Panc1 (cell line): ENCODE results near the gene ZNF322. TPM values are rescaled to one million over a fixed set of nuclear protein-coding genes. Genes with fewer than 3 reads are reported as not detected.

Experiments
- ATAC-seq: fragments of 200-7000 bp; cut with Tn5 transposase; 2 replicates; pipeline ENCODE4 v1.9.1; 2020; ENCODE audit warnings: mild to moderate bottlenecking, moderate library complexity
- BruUV-seq: library from RNA; stranded (reverse); fragments of 400-500 nt; replicated peaks from 2 replicates; lab custom pipeline; 2021; lab: Mats Ljungman, UMichigan
- CTCF ChIA-PET: fragments of 300-600 bp; sonication (Branson Sonifier 250); formaldehyde crosslinking; loops from one replicate; lab custom pipeline; 2022; ENCODE audit warnings: antibody characterized with exemption; lab: Charles Lee
- POLR2A ChIA-PET: fragments of 300-600 bp; sonication (Branson Sonifier 250); formaldehyde crosslinking; loops from one replicate; lab custom pipeline; 2022; ENCODE audit warnings: antibody characterized with exemption; lab: Charles Lee
- DNase-seq: peaks from one replicate; pipeline ENCODE4 v3.0.0-alpha.2; 2010; ENCODE audit warnings: low read depth, low spot score
- H3K27ac ChIP-seq: 2 replicates; pipeline ENCODE4 v1.5.1; 2011; ENCODE audit warnings: mild to moderate bottlenecking, low read length, inconsistent platforms
- H3K27me3 ChIP-seq: fragments of 200-500 bp; sonication (Bioruptor generic); 2 replicates; pipeline ENCODE4 v1.6.0; 2014; ENCODE audit warnings: low read length, inconsistent platforms; ENCODE audit not compliant: control insufficient read depth, insufficient read depth
- H3K36me3 ChIP-seq: fragments of 200-500 bp; sonication (Bioruptor generic); 2 replicates; pipeline ENCODE4 v1.5.1; 2014; ENCODE audit warnings: inconsistent platforms, mild to moderate bottlenecking, low read length, moderate library complexity; ENCODE audit not compliant: control insufficient read depth, insufficient read depth
- H3K4me1 ChIP-seq: 2 replicates; pipeline ENCODE4 v1.5.1; 2011; ENCODE audit warnings: inconsistent platforms, mild to moderate bottlenecking, low read length, moderate library complexity; ENCODE audit not compliant: control insufficient read depth, insufficient read depth
- H3K4me3 ChIP-seq, 2 experiments: 2 replicates each; pipeline ENCODE4 v1.5.1; 2011 to 2012; ENCODE audit warnings: low read depth in 2 of 2, low read length in 2 of 2, mild to moderate bottlenecking in 2 of 2, inconsistent platforms in 1 of 2, moderate library complexity in 1 of 2
- H3K9me3 ChIP-seq: fragments of 200-500 bp; sonication (Bioruptor generic); 2 replicates; pipeline ENCODE4 v1.5.1; 2014; ENCODE audit warnings: low read depth, mild to moderate bottlenecking, inconsistent platforms, low read length, moderate library complexity; ENCODE audit not compliant: control insufficient read depth, insufficient read depth
- CTCF ChIP-seq: fragments of 450-650 bp; IDR thresholded peaks from 2 replicates; pipeline ENCODE4 v1.5.1; 2017; ENCODE audit warnings: mild to moderate bottlenecking
- POLR2AphosphoS5 ChIP-seq: IDR thresholded peaks from 2 replicates; pipeline ENCODE4 v1.6.1; 2012; ENCODE audit warnings: mild to moderate bottlenecking, low read depth, low read length, moderate library complexity
- REST ChIP-seq, 2 experiments: IDR thresholded peaks; 2 replicates each; pipeline ENCODE4 v1.6.1; 2011 to 2012; ENCODE audit warnings: low read depth in 2 of 2, control low read depth in 1 of 2, low read length in 1 of 2, mild to moderate bottlenecking in 1 of 2, moderate library complexity in 1 of 2; ENCODE audit not compliant: insufficient read depth in 1 of 2
- SIN3A ChIP-seq: IDR thresholded peaks from 2 replicates; pipeline ENCODE4 v1.6.1; 2012; ENCODE audit warnings: low read depth, mild to moderate bottlenecking, low read length, moderate library complexity, borderline replicate concordance; ENCODE audit not compliant: insufficient read depth
- TCF7L2 ChIP-seq: IDR thresholded peaks from 2 replicates; pipeline ENCODE4 v1.6.1; 2011; ENCODE audit warnings: mild to moderate bottlenecking, low read depth, low read length, inconsistent platforms
- in situ Hi-C: cut with HindIII; loops from 2 replicates; pipeline ENCODE4 v1.10.0; 2016; ENCODE audit warnings: low sequenced_read_pairs, low pct_unique_long_range_greater_than_20kb
- intact Hi-C: fragments of 100-400 bp; cut with micrococcal nuclease; formaldehyde crosslinking; loops from one replicate; pipeline ENCODE4 v1.10.0; 2022; ENCODE audit not compliant: unreplicated experiment
- total RNA-seq: library from RNA; stranded (reverse); gene quantifications from one replicate; pipeline ENCODE4 v1.2.1, GENCODE V29; 2021; ENCODE audit not compliant: unreplicated experiment

The ZNF322 gene
- total RNA-seq, 1 experiment from 2014 or later: 31.2 TPM

DNA sequence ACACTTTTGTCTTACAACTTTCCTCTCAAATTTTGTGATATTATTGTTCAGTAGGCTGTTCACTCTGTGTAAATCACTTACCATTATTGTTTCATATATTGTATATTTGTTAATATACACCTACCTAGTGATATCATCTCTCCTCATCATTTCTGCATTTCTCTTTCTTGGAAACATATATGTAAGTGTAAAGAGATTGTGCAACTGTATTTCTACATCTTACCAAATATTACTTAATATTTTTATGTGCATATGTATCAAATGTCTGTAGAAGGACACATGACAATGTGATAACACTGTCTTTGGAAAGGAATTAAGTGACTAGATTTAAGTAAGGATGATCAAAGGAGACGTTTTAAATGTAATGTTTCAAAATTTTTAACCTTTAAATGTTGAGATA is 30.2 kb downstream of the ZNF322 start:
- no peak overlapping the region for H3K27ac ChIP-seq
- DNase-seq (no peak), ATAC-seq (no peak)
- no peak for TF ChIP-seq POLR2AphosphoS5
- TF ChIP-seq CTCF: no peak
- no peak for TF ChIP-seq TCF7L2
- no peak for TF ChIP-seq SIN3A
- no peak for TF ChIP-seq REST (IDR thresholded peaks at IDR 0.05; ENCODE audit: insufficient read depth in 1 of 2, low read depth in 2 of 2, low read length in 1 of 2)
- POLR2A ChIA-PET: no interaction called here
- peaks cover 10% of the 10 kb centered on the region; the same call in 1 of the 2 replicates for H3K9me3 ChIP-seq
- intact Hi-C loops: no loop called here
- BruUV-seq: no TSS peak
- H3K4me3 ChIP-seq: no peak overlapping the region
- in situ Hi-C loops: no loop called here
- H3K36me3 ChIP-seq: no peaks in the 10 kb centered on the region; the same call in none of the 2 replicates
- CTCF ChIA-PET: no interaction called here
- no peaks in the 10 kb centered on the region for H3K4me1 ChIP-seq
- no peaks in the 10 kb centered on the region for H3K27me3 ChIP-seq

- no peak for TF ChIP-seq POLR2AphosphoS5
- no peak for TF ChIP-seq SIN3A
- no peak for TF ChIP-seq REST (IDR thresholded peaks at IDR 0.05; ENCODE audit: insufficient read depth in 1 of 2, low read depth in 2 of 2, low read length in 1 of 2)
- TF ChIP-seq TCF7L2: no peak
- TF ChIP-seq CTCF: no peak
- in situ Hi-C loops: no loop called here
- no TSS peak for BruUV-seq
- no peak for ATAC-seq
- intact Hi-C loops: no loop called here
- no peaks in the 10 kb centered on the region for H3K36me3 ChIP-seq
- no peak overlapping the region for H3K4me3 ChIP-seq
- H3K9me3 ChIP-seq: peaks cover 3% of the 10 kb centered on the region; the same call in 1 of the 2 replicates
- no peak for DNase-seq
- H3K27me3 ChIP-seq: no peaks in the 10 kb centered on the region
- H3K27ac ChIP-seq: no peak overlapping the region
- POLR2A ChIA-PET: no interaction called here
- CTCF ChIA-PET: no interaction called here
- no peaks in the 10 kb centered on the region for H3K4me1 ChIP-seq
These were observed 31.7 kb downstream of the ZNF322 start for GRCh38 chr6:26627843-26628242.
